Mammary epithelial cell (primary cell): ENCODE results near the gene GID8.

Source experiments
- EZH2 ChIP-seq: IDR thresholded peaks from 2 replicates; pipeline ENCODE4 v1.6.1; 2012; ENCODE audit warnings: low read length, inconsistent platforms, borderline replicate concordance
- TF ChIP-seq, protein P1 (sequence below), 2 donors: IDR thresholded peaks in 1 of 2; conservative IDR thresholded peaks in 1 of 2; 2 replicates each; pipeline ENCODE4 v1.5.1; 2011 to 2012; ENCODE audit warnings: inconsistent platforms in 2 of 2, low read length in 2 of 2, mild to moderate bottlenecking in 2 of 2, control low read depth in 1 of 2, low read depth in 1 of 2; ENCODE audit not compliant: insufficient read depth in 1 of 2; ENCODE audit errors: extremely low read depth in 1 of 2

GRCh38 chr20:62933966-62934365 is 4.0 kb upstream of the GID8 start:
- TF ChIP-seq, protein P1, sequence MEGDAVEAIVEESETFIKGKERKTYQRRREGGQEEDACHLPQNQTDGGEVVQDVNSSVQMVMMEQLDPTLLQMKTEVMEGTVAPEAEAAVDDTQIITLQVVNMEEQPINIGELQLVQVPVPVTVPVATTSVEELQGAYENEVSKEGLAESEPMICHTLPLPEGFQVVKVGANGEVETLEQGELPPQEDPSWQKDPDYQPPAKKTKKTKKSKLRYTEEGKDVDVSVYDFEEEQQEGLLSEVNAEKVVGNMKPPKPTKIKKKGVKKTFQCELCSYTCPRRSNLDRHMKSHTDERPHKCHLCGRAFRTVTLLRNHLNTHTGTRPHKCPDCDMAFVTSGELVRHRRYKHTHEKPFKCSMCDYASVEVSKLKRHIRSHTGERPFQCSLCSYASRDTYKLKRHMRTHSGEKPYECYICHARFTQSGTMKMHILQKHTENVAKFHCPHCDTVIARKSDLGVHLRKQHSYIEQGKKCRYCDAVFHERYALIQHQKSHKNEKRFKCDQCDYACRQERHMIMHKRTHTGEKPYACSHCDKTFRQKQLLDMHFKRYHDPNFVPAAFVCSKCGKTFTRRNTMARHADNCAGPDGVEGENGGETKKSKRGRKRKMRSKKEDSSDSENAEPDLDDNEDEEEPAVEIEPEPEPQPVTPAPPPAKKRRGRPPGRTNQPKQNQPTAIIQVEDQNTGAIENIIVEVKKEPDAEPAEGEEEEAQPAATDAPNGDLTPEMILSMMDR (conservative IDR thresholded peaks at IDR 0.05 in 1 of 2, IDR thresholded peaks at IDR 0.05 in 1 of 2; ENCODE audit: extremely low read depth in 1 of 2, insufficient read depth in 1 of 2, low read depth in 1 of 2, low read length in 2 of 2) = no peak
- no peak for TF ChIP-seq EZH2
